Stimulated activated CD8-positive, alpha-beta memory T cell treated with anti-CD3 and anti-CD28 coated beads, Interleukin-4, amount 100 ng/mL, for 4 hours (primary cell): Measurements from ENCODE around the gene OSTN.

Experiments used
- DNase-seq, 2 donors: peaks; one replicate each; pipeline ENCODE4 v3.0.0-alpha.2; 2020; ENCODE audit warnings: low read depth in 2 of 2, low spot score in 1 of 2

OSTN gene

DNA sequence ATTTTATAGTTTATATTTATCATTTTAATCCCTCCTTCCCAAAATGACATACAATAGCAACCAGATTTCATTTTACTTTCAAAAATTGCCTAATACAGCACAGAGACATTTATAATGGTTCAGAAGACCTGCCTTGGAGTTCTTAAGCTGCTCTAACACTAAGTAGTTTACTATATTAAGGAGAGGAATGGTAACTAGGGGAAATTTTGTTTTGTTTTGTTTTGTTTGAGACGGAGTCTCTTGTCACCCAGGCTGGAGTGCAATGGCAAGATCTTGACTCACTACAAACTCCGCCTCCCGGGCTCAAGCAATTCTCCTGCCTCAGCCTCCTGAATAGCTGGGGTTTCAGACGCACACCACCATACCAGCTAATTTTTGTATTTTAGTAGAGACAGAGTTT is 107.4 kb downstream of the OSTN start:
- no peak for DNase-seq

DNA sequence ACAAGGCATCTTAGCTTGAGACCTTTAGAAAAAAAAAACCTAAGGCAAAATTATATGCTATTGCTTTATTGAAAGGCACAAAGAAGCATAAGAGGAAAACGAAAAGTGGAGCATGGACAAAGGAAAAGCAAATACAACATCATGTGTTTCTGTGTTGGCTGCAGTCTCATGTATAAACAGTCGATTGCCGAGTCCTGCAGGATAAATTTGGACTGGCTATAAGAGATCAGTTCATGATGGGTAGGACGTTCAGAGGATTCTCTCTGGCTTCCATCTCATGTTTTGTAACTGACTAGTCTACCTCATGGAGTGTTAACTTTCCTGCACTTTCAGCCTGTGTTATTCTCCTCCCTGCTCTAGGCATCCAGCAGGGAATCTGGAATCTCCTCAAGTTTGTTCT is 108.3 kb downstream of the OSTN start:
- DNase-seq, result no peak

DNA sequence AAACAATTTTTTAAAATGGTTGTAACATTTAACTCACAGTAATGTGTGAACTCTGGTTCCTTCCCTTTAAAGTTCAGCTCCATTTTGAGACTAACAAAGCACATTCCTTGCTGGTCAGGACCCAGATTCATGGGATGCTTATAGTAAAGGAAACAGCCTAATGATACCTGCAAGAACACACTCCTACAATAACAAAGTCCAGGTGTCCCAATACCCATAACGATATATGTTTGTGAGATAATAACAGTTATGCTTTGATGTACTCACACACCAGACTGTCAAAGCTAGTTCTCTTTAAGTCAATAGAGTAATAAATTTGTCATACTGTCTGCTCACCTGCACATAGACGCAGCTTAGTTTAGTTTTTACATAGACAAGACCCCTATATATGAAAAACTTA is 114.3 kb downstream of the OSTN start:
- no peak for DNase-seq

DNA sequence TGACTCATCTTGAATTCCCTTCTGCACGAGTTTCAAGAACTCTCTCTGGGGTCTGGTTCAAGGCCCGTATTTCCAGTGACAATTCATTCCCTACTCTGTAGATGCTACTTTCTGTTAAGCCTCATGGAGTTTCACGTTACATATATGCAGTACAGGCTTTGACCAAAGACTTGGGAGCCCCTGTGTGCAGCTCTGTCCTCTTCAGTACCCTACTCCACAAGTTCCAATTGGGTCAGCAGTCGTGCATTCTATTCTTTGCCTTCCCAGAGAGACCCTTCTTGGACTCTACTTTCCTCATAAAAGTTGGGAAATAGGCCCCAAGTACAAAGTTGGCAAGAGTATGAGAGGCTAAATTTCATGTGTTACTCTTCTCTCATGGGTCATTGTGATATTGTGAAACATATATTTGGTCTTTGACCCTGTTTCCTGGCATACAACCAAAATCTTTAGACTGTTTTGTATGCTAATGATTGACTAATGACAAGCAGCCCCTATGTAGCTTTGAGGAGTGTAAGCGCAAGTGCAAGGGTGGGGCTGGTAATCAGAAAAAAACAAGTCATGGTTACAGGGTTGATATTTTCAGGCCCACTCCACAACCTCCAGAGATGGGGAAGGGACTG is 115.2 kb downstream of the OSTN start:
- no peak for DNase-seq
